HEK293 (cell line): Measurements from ENCODE around the gene HDAC7.

Experiments used
- RBAK ChIP-seq: fragments of 450-650 bp; formaldehyde crosslinking; IDR thresholded peaks from 2 replicates; pipeline ENCODE4 v1.5.1; 2016; ENCODE audit warnings: missing biosample characterization, missing genetic modification characterization
- REST ChIP-seq: fragments of 450-650 bp; formaldehyde crosslinking; IDR thresholded peaks from 2 replicates; pipeline ENCODE4 v1.5.1; 2016; ENCODE audit warnings: missing biosample characterization, missing genetic modification characterization
- YY1 ChIP-seq: fragments of 450-650 bp; formaldehyde crosslinking; IDR thresholded peaks from 2 replicates; pipeline ENCODE4 v1.5.1; 2018; ENCODE audit warnings: missing biosample characterization, missing genetic modification characterization
- ZNF121 ChIP-seq: fragments of 450-650 bp; formaldehyde crosslinking; IDR thresholded peaks from 2 replicates; pipeline ENCODE4 v1.5.1; 2016; ENCODE audit warnings: missing biosample characterization, missing genetic modification characterization
- ZNF416 ChIP-seq: fragments of 450-650 bp; formaldehyde crosslinking; IDR thresholded peaks from 2 replicates; pipeline ENCODE4 v1.5.1; 2016; ENCODE audit warnings: missing biosample characterization, missing genetic modification characterization
- ZNF571 ChIP-seq: fragments of 450-650 bp; formaldehyde crosslinking; IDR thresholded peaks from 2 replicates; pipeline ENCODE4 v1.5.0; 2017; ENCODE audit warnings: missing biosample characterization, missing genetic modification characterization
- ZNF580 ChIP-seq: fragments of 450-650 bp; formaldehyde crosslinking; IDR thresholded peaks from 2 replicates; pipeline ENCODE4 v1.5.1; 2016; ENCODE audit warnings: missing biosample characterization, missing genetic modification characterization
- ZNF654 ChIP-seq: fragments of 450-650 bp; formaldehyde crosslinking; IDR thresholded peaks from 2 replicates; pipeline ENCODE4 v1.5.1; 2016; ENCODE audit warnings: low read depth, missing biosample characterization, missing genetic modification characterization
- ZSCAN30 ChIP-seq: fragments of 450-650 bp; IDR thresholded peaks from 2 replicates; pipeline ENCODE4 v1.5.1; 2018; ENCODE audit warnings: missing biosample characterization, mild to moderate bottlenecking, missing genetic modification characterization, moderate library complexity
- TF ChIP-seq, protein P1 (sequence below): fragments of 450-650 bp; formaldehyde crosslinking; IDR thresholded peaks from 2 replicates; pipeline ENCODE4 v1.5.1; 2016; ENCODE audit warnings: missing biosample characterization, missing genetic modification characterization
- TF ChIP-seq, protein P2 (sequence below): fragments of 450-650 bp; formaldehyde crosslinking; IDR thresholded peaks from 2 replicates; pipeline ENCODE4 v1.5.1; 2016; ENCODE audit warnings: missing biosample characterization, missing genetic modification characterization

DNA sequence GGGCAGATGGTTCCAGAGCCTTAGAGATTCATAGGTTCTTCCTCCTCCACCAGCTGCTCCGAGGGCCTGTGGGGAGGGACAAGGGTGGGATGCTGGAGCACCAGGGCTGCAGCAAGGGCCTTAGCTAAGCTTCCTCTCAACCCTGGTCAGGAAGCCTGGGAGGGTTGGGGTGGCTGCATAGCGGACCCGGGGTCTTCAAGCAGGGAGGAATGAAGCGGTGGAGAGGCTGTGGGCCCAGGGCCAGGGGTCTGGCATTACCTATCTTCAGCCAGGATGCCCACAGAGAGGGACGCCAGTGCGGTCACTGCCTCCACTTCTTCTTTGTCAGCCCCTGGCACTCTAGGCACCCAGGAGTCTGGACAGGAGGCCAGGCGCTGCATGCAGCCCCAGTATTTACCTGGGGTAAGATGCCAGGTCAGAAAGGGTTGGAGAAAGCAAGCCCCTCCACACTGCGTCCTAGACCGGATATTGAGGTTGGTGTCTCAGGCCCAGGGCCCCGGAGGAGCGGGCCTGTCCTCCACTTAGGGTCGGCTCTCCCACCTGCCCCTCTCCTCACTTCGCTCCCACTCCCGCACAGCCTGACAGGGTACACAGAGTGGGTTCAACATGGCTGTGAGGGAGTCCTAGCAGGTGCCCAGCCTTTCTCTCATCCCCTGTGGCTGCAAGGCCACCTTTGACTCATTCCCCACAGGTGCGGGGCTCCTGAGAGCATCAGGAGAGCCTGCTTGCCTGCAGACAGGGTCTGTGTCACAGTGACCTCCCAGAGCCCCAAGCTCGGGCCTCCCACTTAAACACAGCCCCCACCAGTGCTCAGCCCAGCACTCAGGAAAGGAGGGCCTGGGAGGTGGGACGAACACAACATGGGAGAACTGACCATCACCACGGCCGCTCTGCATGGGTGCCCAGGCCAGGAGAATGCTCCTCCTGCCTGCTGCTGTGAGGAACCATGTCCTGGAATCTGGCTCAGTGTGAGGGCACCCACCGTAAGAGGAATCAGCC is 35.6 kb downstream of the HDAC7 start:
- TF ChIP-seq RBAK (tag by site-specific recombination) (no peak), REST (tag by site-specific recombination) (no peak), ZNF416 (tag by site-specific recombination) (no peak), ZNF580 (no peak), ZNF571 (no peak), YY1 (tag by site-specific recombination) (no peak), ZSCAN30 (no peak), ZNF121 (no peak), ZNF654 (no peak)
- TF ChIP-seq, protein P1, sequence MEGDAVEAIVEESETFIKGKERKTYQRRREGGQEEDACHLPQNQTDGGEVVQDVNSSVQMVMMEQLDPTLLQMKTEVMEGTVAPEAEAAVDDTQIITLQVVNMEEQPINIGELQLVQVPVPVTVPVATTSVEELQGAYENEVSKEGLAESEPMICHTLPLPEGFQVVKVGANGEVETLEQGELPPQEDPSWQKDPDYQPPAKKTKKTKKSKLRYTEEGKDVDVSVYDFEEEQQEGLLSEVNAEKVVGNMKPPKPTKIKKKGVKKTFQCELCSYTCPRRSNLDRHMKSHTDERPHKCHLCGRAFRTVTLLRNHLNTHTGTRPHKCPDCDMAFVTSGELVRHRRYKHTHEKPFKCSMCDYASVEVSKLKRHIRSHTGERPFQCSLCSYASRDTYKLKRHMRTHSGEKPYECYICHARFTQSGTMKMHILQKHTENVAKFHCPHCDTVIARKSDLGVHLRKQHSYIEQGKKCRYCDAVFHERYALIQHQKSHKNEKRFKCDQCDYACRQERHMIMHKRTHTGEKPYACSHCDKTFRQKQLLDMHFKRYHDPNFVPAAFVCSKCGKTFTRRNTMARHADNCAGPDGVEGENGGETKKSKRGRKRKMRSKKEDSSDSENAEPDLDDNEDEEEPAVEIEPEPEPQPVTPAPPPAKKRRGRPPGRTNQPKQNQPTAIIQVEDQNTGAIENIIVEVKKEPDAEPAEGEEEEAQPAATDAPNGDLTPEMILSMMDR = no peak
- TF ChIP-seq, protein P2, sequence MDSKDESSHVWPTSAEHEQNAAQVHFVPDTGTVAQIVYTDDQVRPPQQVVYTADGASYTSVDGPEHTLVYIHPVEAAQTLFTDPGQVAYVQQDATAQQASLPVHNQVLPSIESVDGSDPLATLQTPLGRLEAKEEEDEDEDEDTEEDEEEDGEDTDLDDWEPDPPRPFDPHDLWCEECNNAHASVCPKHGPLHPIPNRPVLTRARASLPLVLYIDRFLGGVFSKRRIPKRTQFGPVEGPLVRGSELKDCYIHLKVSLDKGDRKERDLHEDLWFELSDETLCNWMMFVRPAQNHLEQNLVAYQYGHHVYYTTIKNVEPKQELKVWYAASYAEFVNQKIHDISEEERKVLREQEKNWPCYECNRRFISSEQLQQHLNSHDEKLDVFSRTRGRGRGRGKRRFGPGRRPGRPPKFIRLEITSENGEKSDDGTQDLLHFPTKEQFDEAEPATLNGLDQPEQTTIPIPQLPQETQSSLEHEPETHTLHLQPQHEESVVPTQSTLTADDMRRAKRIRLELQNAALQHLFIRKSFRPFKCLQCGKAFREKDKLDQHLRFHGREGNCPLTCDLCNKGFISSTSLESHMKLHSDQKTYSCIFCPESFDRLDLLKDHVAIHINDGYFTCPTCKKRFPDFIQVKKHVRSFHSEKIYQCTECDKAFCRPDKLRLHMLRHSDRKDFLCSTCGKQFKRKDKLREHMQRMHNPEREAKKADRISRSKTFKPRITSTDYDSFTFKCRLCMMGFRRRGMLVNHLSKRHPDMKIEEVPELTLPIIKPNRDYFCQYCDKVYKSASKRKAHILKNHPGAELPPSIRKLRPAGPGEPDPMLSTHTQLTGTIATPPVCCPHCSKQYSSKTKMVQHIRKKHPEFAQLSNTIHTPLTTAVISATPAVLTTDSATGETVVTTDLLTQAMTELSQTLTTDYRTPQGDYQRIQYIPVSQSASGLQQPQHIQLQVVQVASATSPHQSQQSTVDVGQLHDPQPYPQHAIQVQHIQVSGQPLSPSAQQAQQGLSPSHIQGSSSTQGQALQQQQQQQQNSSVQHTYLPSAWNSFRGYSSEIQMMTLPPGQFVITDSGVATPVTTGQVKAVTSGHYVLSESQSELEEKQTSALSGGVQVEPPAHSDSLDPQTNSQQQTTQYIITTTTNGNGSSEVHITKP (tag by site-specific recombination) = no peak
